Measurements from ENCODE around the gene CYFIP2. TPM values are rescaled to one million over a fixed set of nuclear protein-coding genes. Genes with fewer than 3 reads are reported as not detected.

CYFIP2 gene
- total and polyA plus RNA-seq, 4 donors, result 24.9 to 46.3 (median 37.0) TPM

DNA sequence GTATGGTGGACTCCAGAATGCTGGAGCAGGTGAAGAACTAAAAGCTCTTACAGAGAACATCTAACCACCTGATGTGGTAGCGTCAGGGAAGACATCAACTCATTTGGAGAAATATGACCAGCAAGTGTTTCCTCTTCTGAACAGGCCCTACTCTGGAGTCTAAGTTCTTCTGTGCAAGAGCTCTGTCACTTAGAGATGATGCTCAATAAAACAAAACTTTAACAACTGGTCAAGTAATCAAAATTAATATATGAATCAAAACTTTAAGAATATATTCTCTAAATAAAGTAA is 85.8 kb downstream of the CYFIP2 start:
- DNase-seq, result no peak
- no peaks in the 10 kb centered on the region for H3K4me1 ChIP-seq (ENCODE audit: control insufficient read depth in 5 of 5, insufficient read depth in 5 of 5, low read length in 5 of 5)

DNA sequence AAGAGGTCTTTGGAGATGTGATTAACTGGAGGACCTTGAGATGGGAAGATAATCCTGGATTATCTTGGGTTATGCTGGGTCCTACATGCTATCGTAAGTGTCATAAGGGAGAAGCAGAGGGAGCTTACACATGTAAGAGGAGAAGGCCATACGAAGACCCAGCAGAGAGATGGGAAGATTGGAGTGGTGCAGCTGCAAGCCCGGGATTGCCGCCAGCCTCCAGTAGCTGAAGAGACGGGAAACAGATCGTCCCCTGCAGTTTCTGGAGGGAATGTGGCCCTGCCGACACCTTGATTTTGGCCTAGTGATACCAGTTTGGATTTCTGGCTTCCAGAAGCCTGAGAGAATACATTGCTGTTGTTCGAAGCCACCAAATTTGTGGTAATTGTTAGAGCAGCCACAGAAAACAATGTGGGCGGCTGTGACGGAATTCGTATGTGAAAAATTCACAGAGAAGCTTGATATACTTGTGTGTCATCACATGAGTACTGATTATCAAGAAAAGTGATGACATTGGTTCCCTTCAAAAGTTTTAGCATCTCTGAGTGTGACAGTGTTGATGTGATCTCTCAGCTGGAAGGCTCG is 86.9 kb downstream of the CYFIP2 start:
- TF ChIP-seq, protein P1, sequence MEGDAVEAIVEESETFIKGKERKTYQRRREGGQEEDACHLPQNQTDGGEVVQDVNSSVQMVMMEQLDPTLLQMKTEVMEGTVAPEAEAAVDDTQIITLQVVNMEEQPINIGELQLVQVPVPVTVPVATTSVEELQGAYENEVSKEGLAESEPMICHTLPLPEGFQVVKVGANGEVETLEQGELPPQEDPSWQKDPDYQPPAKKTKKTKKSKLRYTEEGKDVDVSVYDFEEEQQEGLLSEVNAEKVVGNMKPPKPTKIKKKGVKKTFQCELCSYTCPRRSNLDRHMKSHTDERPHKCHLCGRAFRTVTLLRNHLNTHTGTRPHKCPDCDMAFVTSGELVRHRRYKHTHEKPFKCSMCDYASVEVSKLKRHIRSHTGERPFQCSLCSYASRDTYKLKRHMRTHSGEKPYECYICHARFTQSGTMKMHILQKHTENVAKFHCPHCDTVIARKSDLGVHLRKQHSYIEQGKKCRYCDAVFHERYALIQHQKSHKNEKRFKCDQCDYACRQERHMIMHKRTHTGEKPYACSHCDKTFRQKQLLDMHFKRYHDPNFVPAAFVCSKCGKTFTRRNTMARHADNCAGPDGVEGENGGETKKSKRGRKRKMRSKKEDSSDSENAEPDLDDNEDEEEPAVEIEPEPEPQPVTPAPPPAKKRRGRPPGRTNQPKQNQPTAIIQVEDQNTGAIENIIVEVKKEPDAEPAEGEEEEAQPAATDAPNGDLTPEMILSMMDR (IDR thresholded peaks at IDR 0.05; ENCODE audit: control extremely low read depth, extremely low read depth), result no peak
- Histone ChIP-seq H3K9me3 (ENCODE audit: control insufficient read depth in 4 of 4, insufficient read depth in 3 of 4, low read length in 3 of 4) (no peaks in the 10 kb centered on the region), H3K36me3 (ENCODE audit: control insufficient read depth in 4 of 4, insufficient read depth in 4 of 4, low read length in 4 of 4) (no peaks in the 10 kb centered on the region), H3K27ac (ENCODE audit: low read depth in 1 of 2, low read length in 1 of 2) (no peak overlapping the region), H3K9ac (ENCODE audit: insufficient read depth in 1 of 2, low read length in 2 of 2) (no peak overlapping the region), H3K27me3 (ENCODE audit: control insufficient read depth in 3 of 3, insufficient read depth in 3 of 3, low read length in 2 of 3) (no peaks in the 10 kb centered on the region), H3K4me1 (ENCODE audit: control insufficient read depth in 5 of 5, insufficient read depth in 5 of 5, low read length in 5 of 5) (no peaks in the 10 kb centered on the region), H3K4me3 (no peak overlapping the region)
- ATAC-seq (ENCODE audit: insufficient read depth, low FRiP score) (no peak), DNase-seq (no peak)
- WGBS, 2 donors, result 93 to 95% methylated on average over 12 of the region's 12 CpGs

More for the DNA sequence above, 85.8 kb downstream of the CYFIP2 start:
- Histone ChIP-seq H3K9ac (ENCODE audit: insufficient read depth in 1 of 2, low read length in 2 of 2) (no peak overlapping the region), H3K9me3 (ENCODE audit: control insufficient read depth in 4 of 4, insufficient read depth in 3 of 4, low read length in 3 of 4) (no peaks in the 10 kb centered on the region), H3K36me3 (ENCODE audit: control insufficient read depth in 4 of 4, insufficient read depth in 4 of 4, low read length in 4 of 4) (no peaks in the 10 kb centered on the region), H3K4me3 (no peak overlapping the region), H3K27ac (ENCODE audit: low read depth in 1 of 2, low read length in 1 of 2) (no peak overlapping the region), H3K27me3 (ENCODE audit: control insufficient read depth in 3 of 3, insufficient read depth in 3 of 3, low read length in 2 of 3) (no peaks in the 10 kb centered on the region)
- TF ChIP-seq, protein P1 (IDR thresholded peaks at IDR 0.05; ENCODE audit: control extremely low read depth, extremely low read depth), result no peak
- 94 to 96% methylated on average over 1 of the region's 1 CpG for WGBS, 2 donors
- ATAC-seq (ENCODE audit: insufficient read depth, low FRiP score), result no peak

DNA sequence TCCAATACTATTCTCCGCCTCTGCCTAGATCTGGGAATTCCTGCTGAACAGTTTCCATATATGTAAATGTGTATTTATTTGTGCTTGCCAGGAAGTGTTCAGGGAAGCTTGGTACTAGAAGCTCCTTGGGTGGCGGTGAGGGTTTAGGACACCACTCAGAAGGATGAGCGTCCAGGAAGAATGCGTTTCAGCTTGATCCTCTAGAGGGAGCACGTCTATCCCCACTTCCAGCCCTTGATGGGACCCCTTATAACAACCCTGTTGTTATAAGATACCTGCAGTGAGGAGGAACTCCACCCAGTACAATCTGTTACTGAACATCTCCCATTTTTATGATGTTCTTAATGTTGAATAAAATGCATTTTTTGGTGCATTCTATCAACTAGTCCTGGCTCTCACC is 88.9 kb downstream of the CYFIP2 start:
- H3K4me3 ChIP-seq, result no peak overlapping the region
- no peaks in the 10 kb centered on the region for H3K9me3 ChIP-seq (ENCODE audit: control insufficient read depth in 4 of 4, insufficient read depth in 3 of 4, low read length in 3 of 4)
- H3K27me3 ChIP-seq (ENCODE audit: control insufficient read depth in 3 of 3, insufficient read depth in 3 of 3, low read length in 2 of 3), result no peaks in the 10 kb centered on the region
- H3K27ac ChIP-seq (ENCODE audit: low read depth in 1 of 2, low read length in 1 of 2), result no peak overlapping the region
- ATAC-seq (ENCODE audit: insufficient read depth, low FRiP score) (no peak), DNase-seq (peak in 1 of 3 donors; percentile 2)
- no peak overlapping the region for H3K9ac ChIP-seq (ENCODE audit: insufficient read depth in 1 of 2, low read length in 2 of 2)
- peaks cover 0 to 4% (median 0%) of the 10 kb centered on the region in 4 donors for H3K36me3 ChIP-seq (ENCODE audit: control insufficient read depth in 4 of 4, insufficient read depth in 4 of 4, low read length in 4 of 4)
- TF ChIP-seq, protein P1 (IDR thresholded peaks at IDR 0.05; ENCODE audit: control extremely low read depth, extremely low read depth), result no peak
- 73% methylated on average over 5 of the region's 5 CpGs for WGBS, 2 donors
- no peaks in the 10 kb centered on the region for H3K4me1 ChIP-seq (ENCODE audit: control insufficient read depth in 5 of 5, insufficient read depth in 5 of 5, low read length in 5 of 5)

DNA sequence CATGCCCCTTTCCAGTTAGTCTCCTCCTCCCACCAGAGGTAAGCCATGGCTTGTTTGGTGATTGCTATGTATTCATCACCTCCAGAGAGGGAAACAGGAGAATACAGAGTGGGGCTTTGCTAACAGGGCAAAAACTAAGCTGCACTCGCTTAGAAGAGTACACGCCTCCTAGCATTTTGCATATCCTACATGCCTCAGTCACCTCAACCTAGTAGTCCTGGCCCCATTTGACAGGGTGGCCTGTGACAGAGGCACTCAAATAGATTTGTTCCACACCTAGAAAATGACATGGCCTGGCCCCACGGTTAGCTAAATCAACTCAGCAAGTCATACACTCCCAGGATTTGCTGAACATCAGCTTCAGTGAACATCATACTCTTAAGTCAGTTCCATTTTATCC is 90.7 kb downstream of the CYFIP2 start:
- Histone ChIP-seq H3K27me3 (ENCODE audit: control insufficient read depth in 3 of 3, insufficient read depth in 3 of 3, low read length in 2 of 3) (no peaks in the 10 kb centered on the region), H3K4me3 (no peak overlapping the region), H3K9me3 (ENCODE audit: control insufficient read depth in 4 of 4, insufficient read depth in 3 of 4, low read length in 3 of 4) (no peaks in the 10 kb centered on the region), H3K4me1 (ENCODE audit: control insufficient read depth in 5 of 5, insufficient read depth in 5 of 5, low read length in 5 of 5) (no peaks in the 10 kb centered on the region), H3K27ac (ENCODE audit: low read depth in 1 of 2, low read length in 1 of 2) (no peak overlapping the region), H3K9ac (ENCODE audit: insufficient read depth in 1 of 2, low read length in 2 of 2) (no peak overlapping the region), H3K36me3 (ENCODE audit: control insufficient read depth in 4 of 4, insufficient read depth in 4 of 4, low read length in 4 of 4) (peaks cover 0 to 7% (median 0%) of the 10 kb centered on the region in 4 donors)
- ATAC-seq (ENCODE audit: insufficient read depth, low FRiP score), result no peak
- DNase-seq, result no peak
- WGBS, 2 donors, result 95 to 97% methylated on average over 3 of the region's 3 CpGs
- TF ChIP-seq, protein P1 (IDR thresholded peaks at IDR 0.05; ENCODE audit: control extremely low read depth, extremely low read depth), result no peak

Measured in lung (tissue), 12 donors.